DOHH2 (cell line): ENCODE data around the gene SPTLC2.
"Not testable (repeated sequence)": the region's sequence is repeated elsewhere in the genome, so short reads cannot be mapped to it uniquely, and the experiment has no call there.

Experiments used
- H3F3A ChIP-seq: fragments of 200-600 bp; sonication (generic), shearing (Covaris generic); 2 replicates; pipeline ENCODE4 v1.6.0; 2016; ENCODE audit warnings: antibody characterized with exemption, mild to moderate bottlenecking; ENCODE audit not compliant: control insufficient read depth, insufficient read depth
- H3K27ac ChIP-seq: fragments of 200-600 bp; sonication (generic); 2 replicates; pipeline ENCODE4 v1.5.1; 2014; ENCODE audit warnings: low read depth, mild to moderate bottlenecking, low read length, moderate library complexity
- H3K27me3 ChIP-seq: fragments of 200-600 bp; sonication (generic); 2 replicates; pipeline ENCODE4 v1.6.1; 2014; ENCODE audit warnings: mild to moderate bottlenecking, low read length, mixed read lengths; ENCODE audit not compliant: control insufficient read depth
- H3K36me3 ChIP-seq: fragments of 200-600 bp; sonication (generic); 2 replicates; pipeline ENCODE4 v1.6.1; 2014; ENCODE audit warnings: mild to moderate bottlenecking, low read length, moderate library complexity, mixed read lengths; ENCODE audit not compliant: control insufficient read depth
- H3K4me1 ChIP-seq: fragments of 200-600 bp; sonication (generic); 2 replicates; pipeline ENCODE4 v1.6.1; 2014; ENCODE audit warnings: mild to moderate bottlenecking, low read length, mixed read lengths; ENCODE audit not compliant: control insufficient read depth
- H3K4me2 ChIP-seq: fragments of 200-600 bp; sonication (generic); 2 replicates; pipeline ENCODE4 v1.6.0; 2014; ENCODE audit warnings: mild to moderate bottlenecking, low read length, moderate library complexity
- H3K4me3 ChIP-seq: fragments of 200-600 bp; sonication (generic); 2 replicates; pipeline ENCODE4 v1.5.1; 2014; ENCODE audit warnings: mild to moderate bottlenecking, low read length, mixed read lengths
- H3K79me2 ChIP-seq: fragments of 200-600 bp; sonication (generic); 2 replicates; pipeline ENCODE4 v1.6.1; 2014; ENCODE audit warnings: mild to moderate bottlenecking, low read length, mixed read lengths; ENCODE audit not compliant: control insufficient read depth
- H3K9me2 ChIP-seq: fragments of 200-600 bp; sonication (generic); replicated peaks from 2 replicates; pipeline ENCODE4 v1.6.1; 2014; ENCODE audit warnings: mild to moderate bottlenecking, low read length, mixed read lengths; ENCODE audit not compliant: control insufficient read depth
- H3K9me3 ChIP-seq: fragments of 200-600 bp; sonication (generic); 2 replicates; pipeline ENCODE4 v1.6.1; 2014; ENCODE audit warnings: antibody characterized with exemption, low read length, mixed read lengths; ENCODE audit not compliant: control insufficient read depth, insufficient read depth
- H4K20me1 ChIP-seq: fragments of 200-600 bp; sonication (generic); 2 replicates; pipeline ENCODE4 v1.6.0; 2014; ENCODE audit warnings: low read depth, mild to moderate bottlenecking, antibody characterized with exemption, low read length, moderate library complexity; ENCODE audit not compliant: control insufficient read depth, insufficient read depth
- CTCF ChIP-seq: fragments of 200-600 bp; sonication (generic); IDR thresholded peaks from one replicate; pipeline ENCODE4 v1.5.1; 2014; ENCODE audit warnings: antibody characterized with exemption, mild to moderate bottlenecking, low read depth, low read length; ENCODE audit not compliant: poor library complexity, severe bottlenecking
- EZH2phosphoT487 ChIP-seq: fragments of 200-600 bp; sonication (generic); IDR thresholded peaks from 2 replicates; pipeline ENCODE4 v1.6.1; 2017; ENCODE audit warnings: borderline replicate concordance, mild to moderate bottlenecking, antibody characterized with exemption, low read length, moderate library complexity, mixed read lengths

SPTLC2 gene

GRCh38 chr14:77543240-77543551, 73.2 kb downstream of the SPTLC2 start:
- Histone ChIP-seq H3K4me1 (peaks cover 14% of the 10 kb centered on the region), H3K79me2 (no peaks in the 10 kb centered on the region), H3K36me3 (peaks cover 28% of the 10 kb centered on the region), H4K20me1 (no peaks in the 10 kb centered on the region), H3K4me3 (no peak overlapping the region), H3K27me3 (no peaks in the 10 kb centered on the region), H3K4me2 (no peak overlapping the region), H3K9me2 (no peaks in the 10 kb centered on the region), H3F3A (peaks cover under 1% of the 10 kb centered on the region), H3K27ac (no peak overlapping the region), H3K9me3 (no peaks in the 10 kb centered on the region)
- TF ChIP-seq CTCF (no peak), EZH2phosphoT487 (no peak)

GRCh38 chr14:77542421-77543239, 73.8 kb downstream of the SPTLC2 start:
- Histone ChIP-seq H3F3A (peaks cover 4% of the 10 kb centered on the region), H3K4me2 (0 out of 2 replicates have a peak overlapping the region, but pooled peaks have one; percentile 10), H3K27ac (no peak overlapping the region), H3K9me2 (no peaks in the 10 kb centered on the region), H3K27me3 (no peaks in the 10 kb centered on the region), H3K79me2 (no peaks in the 10 kb centered on the region), H3K4me1 (peaks cover 14% of the 10 kb centered on the region), H3K9me3 (no peaks in the 10 kb centered on the region), H3K36me3 (peaks cover 25% of the 10 kb centered on the region), H3K4me3 (no peak overlapping the region), H4K20me1 (no peaks in the 10 kb centered on the region)
- TF ChIP-seq CTCF (no peak), EZH2phosphoT487 (no peak)

- peaks cover 4% of the 10 kb centered on the region for H3F3A ChIP-seq
- no peaks in the 10 kb centered on the region for H3K9me2 ChIP-seq
- H3K27me3 ChIP-seq = no peaks in the 10 kb centered on the region
- H3K36me3 ChIP-seq = peaks cover 22% of the 10 kb centered on the region
- H3K4me1 ChIP-seq = peaks cover 14% of the 10 kb centered on the region
- H3K79me2 ChIP-seq = no peaks in the 10 kb centered on the region
- no peak overlapping the region for H3K27ac ChIP-seq
- no peak overlapping the region for H3K4me3 ChIP-seq
- no peaks in the 10 kb centered on the region for H3K9me3 ChIP-seq
- no peak overlapping the region for H3K4me2 ChIP-seq
- H4K20me1 ChIP-seq = no peaks in the 10 kb centered on the region
- TF ChIP-seq CTCF (no peak), EZH2phosphoT487 (no peak)
Measured at GRCh38 chr14:77541905-77542304, 74.5 kb downstream of the SPTLC2 start.

- not testable (repeated sequence) for H3K9me2 ChIP-seq, H3K79me2 ChIP-seq, H4K20me1 ChIP-seq, H3K4me2 ChIP-seq, H3K4me3 ChIP-seq, H3K4me1 ChIP-seq, H3K9me3 ChIP-seq, H3K27me3 ChIP-seq, H3F3A ChIP-seq, H3K27ac ChIP-seq
- H3K36me3 ChIP-seq = peaks cover 15% of the 10 kb centered on the region
Measured at GRCh38 chr14:77536951-77537350, 79.5 kb downstream of the SPTLC2 start.
